Mammary epithelial cell (primary cell): Measurements from ENCODE around the gene PLP2.
"Not testable (repeated sequence)": the region's sequence is repeated elsewhere in the genome, so short reads cannot be mapped to it uniquely, and the experiment has no call there.

ENCODE experiments used
- EZH2 ChIP-seq: IDR thresholded peaks from 2 replicates; pipeline ENCODE4 v1.6.1; 2012; ENCODE audit warnings: low read length, inconsistent platforms, borderline replicate concordance
- TF ChIP-seq, protein P1 (sequence below), 2 donors: IDR thresholded peaks in 1 of 2; conservative IDR thresholded peaks in 1 of 2; 2 replicates each; pipeline ENCODE4 v1.5.1; 2011 to 2012; ENCODE audit warnings: inconsistent platforms in 2 of 2, low read length in 2 of 2, mild to moderate bottlenecking in 2 of 2, control low read depth in 1 of 2, low read depth in 1 of 2; ENCODE audit not compliant: insufficient read depth in 1 of 2; ENCODE audit errors: extremely low read depth in 1 of 2

DNA sequence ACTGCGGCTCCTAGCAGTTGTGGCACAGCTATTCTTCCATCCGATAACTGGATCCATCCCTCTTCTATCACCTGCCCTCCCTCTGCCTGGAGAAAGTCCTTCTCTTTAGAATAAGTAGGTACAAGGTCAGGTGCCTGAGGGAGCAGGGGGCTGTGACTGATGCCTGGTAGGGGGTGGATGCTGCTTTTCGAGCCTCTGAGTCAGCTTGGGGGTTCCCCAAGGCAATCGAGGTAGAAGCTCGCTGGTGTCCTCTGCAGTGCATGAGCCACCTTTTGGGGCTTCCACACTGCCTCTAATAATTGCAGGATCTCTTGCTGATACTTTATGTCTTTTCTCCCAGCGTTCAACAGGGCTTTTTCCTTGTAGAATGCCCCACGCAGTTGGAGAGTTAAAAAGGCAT is 28.5 kb upstream of the PLP2 start:
- TF ChIP-seq EZH2, result not testable (repeated sequence)
- TF ChIP-seq, protein P1, sequence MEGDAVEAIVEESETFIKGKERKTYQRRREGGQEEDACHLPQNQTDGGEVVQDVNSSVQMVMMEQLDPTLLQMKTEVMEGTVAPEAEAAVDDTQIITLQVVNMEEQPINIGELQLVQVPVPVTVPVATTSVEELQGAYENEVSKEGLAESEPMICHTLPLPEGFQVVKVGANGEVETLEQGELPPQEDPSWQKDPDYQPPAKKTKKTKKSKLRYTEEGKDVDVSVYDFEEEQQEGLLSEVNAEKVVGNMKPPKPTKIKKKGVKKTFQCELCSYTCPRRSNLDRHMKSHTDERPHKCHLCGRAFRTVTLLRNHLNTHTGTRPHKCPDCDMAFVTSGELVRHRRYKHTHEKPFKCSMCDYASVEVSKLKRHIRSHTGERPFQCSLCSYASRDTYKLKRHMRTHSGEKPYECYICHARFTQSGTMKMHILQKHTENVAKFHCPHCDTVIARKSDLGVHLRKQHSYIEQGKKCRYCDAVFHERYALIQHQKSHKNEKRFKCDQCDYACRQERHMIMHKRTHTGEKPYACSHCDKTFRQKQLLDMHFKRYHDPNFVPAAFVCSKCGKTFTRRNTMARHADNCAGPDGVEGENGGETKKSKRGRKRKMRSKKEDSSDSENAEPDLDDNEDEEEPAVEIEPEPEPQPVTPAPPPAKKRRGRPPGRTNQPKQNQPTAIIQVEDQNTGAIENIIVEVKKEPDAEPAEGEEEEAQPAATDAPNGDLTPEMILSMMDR (conservative IDR thresholded peaks at IDR 0.05 in 1 of 2, IDR thresholded peaks at IDR 0.05 in 1 of 2; ENCODE audit: extremely low read depth in 1 of 2, insufficient read depth in 1 of 2, low read depth in 1 of 2, low read length in 2 of 2), result not testable (repeated sequence)
